ENCODE data around the gene CXorf49B.

DNA sequence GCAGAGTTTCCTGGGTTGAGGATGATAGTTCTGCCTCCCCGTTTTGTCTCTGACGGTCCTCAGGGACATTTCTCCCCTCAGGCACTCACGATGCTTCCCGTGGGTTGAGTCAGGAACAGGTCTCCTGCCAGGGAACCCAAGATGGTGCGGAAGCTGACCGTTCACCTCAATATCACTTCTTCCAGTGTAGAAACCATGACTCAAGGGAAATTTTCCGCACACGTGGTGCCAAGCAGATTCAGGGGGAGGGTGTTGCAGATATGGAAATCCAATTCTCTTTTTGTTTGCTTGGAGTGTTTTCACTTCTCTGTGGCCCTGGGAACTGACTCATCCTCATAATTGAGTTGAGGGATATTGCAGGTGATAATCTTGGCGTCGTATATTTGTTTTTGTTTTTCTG lies 46.7 kb downstream of the CXorf49B start:
- no peak for TF ChIP-seq POLR2AphosphoS5 (IDR thresholded peaks at IDR 0.05)
- no peak for TF ChIP-seq CTCF (IDR thresholded peaks at IDR 0.05)
- TF ChIP-seq POLR2A (IDR thresholded peaks at IDR 0.05; ENCODE audit: low read depth), result no peak
- TF ChIP-seq EP300 (IDR thresholded peaks at IDR 0.05), result no peak

Measured in esophagus muscularis mucosa (tissue), 4 donors.